GM23338 (cell line): ENCODE measurements around the gene JMJD7. TPM values are rescaled to one million over a fixed set of nuclear protein-coding genes. Genes with fewer than 3 reads are reported as not detected.

Source experiments
- ATAC-seq: fragments of 200-7000 bp; cut with Tn5 transposase; 3 replicates; pipeline ENCODE4 v1.9.1; 2020
- DNase-seq: peaks from one replicate; pipeline ENCODE4 v3.0.0-alpha.2; 2015; ENCODE audit warnings: low spot score
- H2AFZ ChIP-seq: fragments of 200-600 bp; sonication (generic); 2 replicates; pipeline ENCODE4 v1.8.0; 2016; ENCODE audit warnings: antibody characterized with exemption, mild to moderate bottlenecking, moderate library complexity
- H3F3A ChIP-seq: fragments of 200-600 bp; sonication (generic); replicated peaks from 2 replicates; pipeline ENCODE4 v1.8.0; 2017; ENCODE audit warnings: antibody characterized with exemption, mixed run types, low read depth
- H3K27ac ChIP-seq: fragments of 200-600 bp; sonication (generic); 2 replicates; pipeline ENCODE4 v1.6.1; 2016; ENCODE audit warnings: low read depth
- H3K27me3 ChIP-seq: fragments of 200-600 bp; sonication (generic); 2 replicates; pipeline ENCODE4 v1.8.0; 2016; ENCODE audit warnings: mild to moderate bottlenecking, mixed run types, moderate library complexity; ENCODE audit not compliant: insufficient read depth
- H3K36me3 ChIP-seq: fragments of 200-600 bp; sonication (generic); 2 replicates; pipeline ENCODE4 v1.8.0; 2016; ENCODE audit warnings: mild to moderate bottlenecking; ENCODE audit not compliant: insufficient read depth
- H3K4me1 ChIP-seq: fragments of 200-600 bp; sonication (generic); 2 replicates; pipeline ENCODE4 v1.8.0; 2016; ENCODE audit warnings: mild to moderate bottlenecking, moderate library complexity; ENCODE audit not compliant: insufficient read depth
- H3K4me2 ChIP-seq: fragments of 200-600 bp; sonication (generic); 2 replicates; pipeline ENCODE4 v1.7.1; 2017; ENCODE audit warnings: mixed run types
- H3K4me3 ChIP-seq: fragments of 200-600 bp; sonication (generic); 2 replicates; pipeline ENCODE4 v1.6.1; 2016; ENCODE audit warnings: mixed run types
- H3K79me2 ChIP-seq: fragments of 200-600 bp; sonication (generic); replicated peaks from 2 replicates; pipeline ENCODE4 v1.8.0; 2017; ENCODE audit warnings: mild to moderate bottlenecking; ENCODE audit not compliant: insufficient read depth
- H3K9me2 ChIP-seq: fragments of 200-600 bp; sonication (generic); 2 replicates; pipeline ENCODE4 v1.8.0; 2017; ENCODE audit not compliant: insufficient read depth
- H4K20me1 ChIP-seq: fragments of 200-600 bp; sonication (generic); replicated peaks from 2 replicates; pipeline ENCODE4 v1.8.0; 2017; ENCODE audit warnings: mild to moderate bottlenecking; ENCODE audit not compliant: insufficient read depth
- H3K27ac Mint-ChIP-seq: 2 replicates; pipeline ENCODE4 v1.8.0; 2020; ENCODE audit warnings: inconsistent platforms, mild to moderate bottlenecking, moderate library complexity, mixed read lengths
- H3K27me3 Mint-ChIP-seq: 3 replicates; pipeline ENCODE4 v1.8.0; 2022; ENCODE audit warnings: low read depth, mild to moderate bottlenecking, moderate library complexity, mixed read lengths, inconsistent platforms; ENCODE audit not compliant: insufficient read depth, poor library complexity
- H3K36me3 Mint-ChIP-seq: 3 replicates; pipeline ENCODE4 v1.8.0; 2021; ENCODE audit warnings: low read depth, mild to moderate bottlenecking, inconsistent platforms, moderate library complexity, mixed read lengths
- H3K4me1 Mint-ChIP-seq: 3 replicates; pipeline ENCODE4 v1.8.0; 2020; ENCODE audit warnings: mild to moderate bottlenecking, inconsistent platforms, mixed read lengths
- H3K4me3 Mint-ChIP-seq: 3 replicates; pipeline ENCODE4 v1.8.0; 2021; ENCODE audit warnings: moderate library complexity, mild to moderate bottlenecking, inconsistent platforms, mixed read lengths
- H3K9me3 Mint-ChIP-seq: 3 replicates; pipeline ENCODE4 v1.8.0; 2020; ENCODE audit warnings: moderate library complexity, mild to moderate bottlenecking, inconsistent platforms, mixed read lengths
- CREB1 ChIP-seq: fragments of 250-450 bp; sonication (Bioruptor Pico); IDR thresholded peaks from 2 replicates; pipeline ENCODE4 v1.5.0; 2020; ENCODE audit warnings: low read depth, mild to moderate bottlenecking, moderate library complexity
- EZH2 ChIP-seq: fragments of 200-600 bp; sonication (generic); IDR thresholded peaks from one replicate; pipeline ENCODE4 v1.8.0; 2017; ENCODE audit warnings: antibody characterized with exemption, mild to moderate bottlenecking, low read depth; ENCODE audit not compliant: unreplicated experiment
- EZH2phosphoT487 ChIP-seq: fragments of 200-600 bp; sonication (generic); IDR thresholded peaks from one replicate; pipeline ENCODE4 v1.8.1; 2018; ENCODE audit warnings: antibody characterized with exemption; ENCODE audit not compliant: unreplicated experiment
- JUNB ChIP-seq: IDR thresholded peaks from one replicate; pipeline ENCODE4 v1.6.1; 2016; ENCODE audit warnings: antibody characterized with exemption; ENCODE audit not compliant: unreplicated experiment
- POLR2AphosphoS5 ChIP-seq: IDR thresholded peaks from 2 replicates; pipeline ENCODE4 v1.6.1; 2016; ENCODE audit warnings: antibody characterized with exemption, low read depth
- REST ChIP-seq: IDR thresholded peaks from one replicate; pipeline ENCODE4 v1.6.1; 2018; ENCODE audit warnings: antibody characterized with exemption; ENCODE audit not compliant: unreplicated experiment
- STAT1 ChIP-seq: IDR thresholded peaks from one replicate; pipeline ENCODE4 v1.6.1; 2016; ENCODE audit warnings: antibody characterized with exemption; ENCODE audit not compliant: unreplicated experiment
- ZNF331 ChIP-seq: fragments of 250-450 bp; sonication (Bioruptor Pico); IDR thresholded peaks from 2 replicates; pipeline ENCODE4 v1.5.0; 2020; ENCODE audit warnings: low read depth, mild to moderate bottlenecking, moderate library complexity
- polyA plus RNA-seq: library from polyadenylated mRNA; unstranded; fragments of >200 nt; fragmentation: Nextera tagmentation; extraction: Ambion mirVana; gene quantifications from 2 replicates; pipeline ENCODE4 v1.2.1, GENCODE V29; 2016
- total RNA-seq: library from RNA; depleted of rRNA; stranded (reverse); fragments of >200 nt; shearing (Covaris generic); gene quantifications from 2 replicates; pipeline ENCODE4 v1.2.3, GENCODE V29; 2014

The JMJD7 gene
- total and polyA plus RNA-seq, 2 experiments from 2014 or later: 8.5 to 9.2 TPM

GRCh38 chr15:41819455-41820050 lies 8.3 kb upstream of the JMJD7 start:
- Histone ChIP-seq H3K4me1 (no peaks in the 10 kb centered on the region), H3K9me2 (no peaks in the 10 kb centered on the region), H3K79me2 (no peaks in the 10 kb centered on the region), H2AFZ (no peak overlapping the region), H4K20me1 (no peaks in the 10 kb centered on the region), H3K36me3 (no peaks in the 10 kb centered on the region), H3K27ac (no peak overlapping the region), H3K4me2 (no peak overlapping the region), H3K27me3 (no peaks in the 10 kb centered on the region), H3F3A (no peaks in the 10 kb centered on the region), H3K4me3 (no peak overlapping the region)
- TF ChIP-seq REST: no peak
- Mint-ChIP-seq H3K36me3 (no peaks in the 10 kb centered on the region; the same call in 2 of the 3 replicates), H3K4me3 (no peak overlapping the region), H3K4me1 (no peaks in the 10 kb centered on the region), H3K9me3 (no peaks in the 10 kb centered on the region), H3K27ac (no peak overlapping the region), H3K27me3 (peaks cover 2% of the 10 kb centered on the region)
- DNase-seq: no peak
- ATAC-seq: no peak

GRCh38 chr15:41820791-41821423 lies 7.0 kb upstream of the JMJD7 start:
- no peak overlapping the region for H3K27ac Mint-ChIP-seq
- no peak overlapping the region for H3K4me2 ChIP-seq
- no peaks in the 10 kb centered on the region; the same call in 1 of the 2 replicates for H3K36me3 ChIP-seq
- no peaks in the 10 kb centered on the region for H3K9me2 ChIP-seq
- ATAC-seq (no peak), DNase-seq (no peak)
- H3K27me3 Mint-ChIP-seq: peaks cover 2% of the 10 kb centered on the region
- no peaks in the 10 kb centered on the region for H4K20me1 ChIP-seq
- no peaks in the 10 kb centered on the region; the same call in 2 of the 3 replicates for H3K36me3 Mint-ChIP-seq
- H3K4me1 Mint-ChIP-seq: peaks cover 2% of the 10 kb centered on the region; the same call in 1 of the 3 replicates
- no peaks in the 10 kb centered on the region for H3F3A ChIP-seq
- no peaks in the 10 kb centered on the region for H3K4me1 ChIP-seq
- H3K9me3 Mint-ChIP-seq: no peaks in the 10 kb centered on the region
- no peak overlapping the region for H2AFZ ChIP-seq
- no peak overlapping the region for H3K4me3 Mint-ChIP-seq
- no peaks in the 10 kb centered on the region for H3K79me2 ChIP-seq
- no peak overlapping the region for H3K4me3 ChIP-seq
- TF ChIP-seq EZH2 (no peak), CREB1 (CRISPR knock-in tag) (no peak), POLR2AphosphoS5 (no peak)
- no peaks in the 10 kb centered on the region for H3K27me3 ChIP-seq
- H3K27ac ChIP-seq: no peak overlapping the region

GRCh38 chr15:41821831-41822230 lies 6.1 kb upstream of the JMJD7 start:
- H3K27ac ChIP-seq: no peak overlapping the region
- ATAC-seq (no peak), DNase-seq (no peak)
- no peak overlapping the region for H2AFZ ChIP-seq
- no peaks in the 10 kb centered on the region for H3K4me1 ChIP-seq
- Mint-ChIP-seq H3K27me3 (peaks cover 3% of the 10 kb centered on the region), H3K36me3 (no peaks in the 10 kb centered on the region; the same call in 2 of the 3 replicates), H3K4me3 (no peak overlapping the region), H3K4me1 (peaks cover 2% of the 10 kb centered on the region; the same call in 2 of the 3 replicates), H3K9me3 (no peaks in the 10 kb centered on the region), H3K27ac (no peak overlapping the region)
- H3F3A ChIP-seq: no peaks in the 10 kb centered on the region
- no peaks in the 10 kb centered on the region for H3K9me2 ChIP-seq
- H3K4me2 ChIP-seq: no peak overlapping the region
- no peaks in the 10 kb centered on the region; the same call in 1 of the 2 replicates for H3K36me3 ChIP-seq
- no peaks in the 10 kb centered on the region for H4K20me1 ChIP-seq
- H3K79me2 ChIP-seq: no peaks in the 10 kb centered on the region
- H3K27me3 ChIP-seq: no peaks in the 10 kb centered on the region
- TF ChIP-seq ZNF331 (CRISPR knock-in tag) (no peak), JUNB (no peak), EZH2phosphoT487 (no peak), STAT1 (no peak)
- H3K4me3 ChIP-seq: no peak overlapping the region
